ENCODE data around the gene KRTAP10-9.
A peak's percentile ranks its signal among the peaks of the same experiment; 100 is the strongest.
"Not testable (repeated sequence)": the region's sequence is repeated elsewhere in the genome, so short reads cannot be mapped to it uniquely, and the experiment has no call there.

Gene KRTAP10-9

GRCh38 chr21:44640761-44641160 is 13.9 kb downstream of the KRTAP10-9 start:
- Histone ChIP-seq H3K27me3 (no peaks in the 10 kb centered on the region), H3K4me1 (no peaks in the 10 kb centered on the region), H3K9ac (no peak overlapping the region), H3K9me3 (replicated peaks in 1 of 11) (peaks cover 59 to 65% (median 60%) of the 10 kb centered on the region in 11 experiments), H3K4me3 (no peak overlapping the region), H3K36me3 (no peaks in the 10 kb centered on the region), H4K20me1 (no peaks in the 10 kb centered on the region), H3K4me2 (no peak overlapping the region), H3K27ac (no peak overlapping the region)
- TF ChIP-seq Cebpa-rat (IDR thresholded peaks at IDR 0.05) = no peak

GRCh38 chr21:44643741-44644310 is 16.9 kb downstream of the KRTAP10-9 start:
- Histone ChIP-seq H3K4me2 (no peak overlapping the region), H3K27ac (no peak overlapping the region), H4K20me1 (no peaks in the 10 kb centered on the region), H3K4me3 (0 out of 20 replicates have a peak overlapping the region, but pooled peaks of 1 of the 10 experiments have one; percentile 11), H3K4me1 (peaks cover 0 to 20% (median 13%) of the 10 kb centered on the region in 10 experiments; a peak in 17 of 20 replicates), H3K9me3 (replicated peaks in 1 of 11) (peaks cover 59 to 66% (median 61%) of the 10 kb centered on the region in 11 experiments), H3K9ac (no peak overlapping the region), H3K27me3 (no peaks in the 10 kb centered on the region), H3K36me3 (no peaks in the 10 kb centered on the region)
- TF ChIP-seq Cebpa-rat (IDR thresholded peaks at IDR 0.05) = no peak

- Histone ChIP-seq H3K27ac (no peak overlapping the region), H3K4me2 (no peak overlapping the region), H3K4me1 (peaks cover 0 to 28% (median 22%) of the 10 kb centered on the region in 10 experiments; a peak in 17 of 20 replicates), H3K9me3 (replicated peaks in 1 of 11) (peaks cover 58 to 67% (median 61%) of the 10 kb centered on the region in 11 experiments), H3K4me3 (peak overlapping the region in 1 of 10 experiments; percentile 7; a peak in 1 of 20 replicates), H4K20me1 (no peaks in the 10 kb centered on the region), H3K9ac (no peak overlapping the region), H3K27me3 (no peaks in the 10 kb centered on the region), H3K36me3 (no peaks in the 10 kb centered on the region)
- TF ChIP-seq Cebpa-rat (IDR thresholded peaks at IDR 0.05) = no peak
Measured at GRCh38 chr21:44644878-44645277, 18.0 kb downstream of the KRTAP10-9 start.

GRCh38 chr21:44646366-44647221 is 19.7 kb downstream of the KRTAP10-9 start, which contains the start of gene KRTAP10-11:
TSS of gene KRTAP10-11 (plus strand) at chr21:44646414. CDS start at chr21:44646459, 45 bp downstream.
- Histone ChIP-seq H3K4me1 (peaks cover 0 to 42% (median 31%) of the 10 kb centered on the region in 10 experiments; a peak in 17 of 20 replicates), H3K9me3 (replicated peaks in 1 of 11) (peaks cover 44 to 66% (median 55%) of the 10 kb centered on the region in 11 experiments), H3K4me2 (peak within 1 kb of the TSS in 6 of 11 experiments; percentile 0 to 43 (median 19); a peak in 3 of 22 replicates), H3K4me3 (peak within 1 kb of the TSS in 1 of 10 experiments; percentile 7; a peak in 1 of 20 replicates)
- H3K9ac ChIP-seq, H3K36me3 ChIP-seq, H3K27ac ChIP-seq, H4K20me1 ChIP-seq, H3K27me3 ChIP-seq: not testable (repeated sequence)

GRCh38 chr21:44647222-44647552 is 20.3 kb downstream of the KRTAP10-9 start:
- Histone ChIP-seq H3K9me3 (replicated peaks in 1 of 11) (peaks cover 40 to 66% (median 55%) of the 10 kb centered on the region in 11 experiments), H3K9ac (no peak overlapping the region), H3K4me2 (peak overlapping the region in 6 of 11 experiments; percentile 0 to 43 (median 19); a peak in 4 of 22 replicates), H3K27ac (no peak overlapping the region), H3K4me3 (no peak overlapping the region), H3K36me3 (no peaks in the 10 kb centered on the region), H3K27me3 (no peaks in the 10 kb centered on the region), H4K20me1 (no peaks in the 10 kb centered on the region), H3K4me1 (peaks cover 0 to 44% (median 31%) of the 10 kb centered on the region in 10 experiments; a peak in 17 of 20 replicates)
- TF ChIP-seq Cebpa-rat (IDR thresholded peaks at IDR 0.05) = no peak

- H4K20me1 ChIP-seq = no peaks in the 10 kb centered on the region
- no peak for TF ChIP-seq Cebpa-rat (IDR thresholded peaks at IDR 0.05)
- no peaks in the 10 kb centered on the region for H3K36me3 ChIP-seq
- H3K27ac ChIP-seq = no peak overlapping the region
- peaks cover 31 to 66% (median 54%) of the 10 kb centered on the region in 11 experiments for H3K9me3 ChIP-seq (replicated peaks in 1 of 11)
- no peak overlapping the region for H3K9ac ChIP-seq
- no peaks in the 10 kb centered on the region for H3K27me3 ChIP-seq
- peaks cover 0 to 59% (median 41%) of the 10 kb centered on the region in 10 experiments; a peak in 17 of 20 replicates for H3K4me1 ChIP-seq
- H3K4me2 ChIP-seq = peak overlapping the region; percentile 10 to 66 (median 40); a peak in 17 of 22 replicates
- H3K4me3 ChIP-seq = no peak overlapping the region
Measured at GRCh38 chr21:44648557-44649311, 21.8 kb downstream of the KRTAP10-9 start.

- TF ChIP-seq Cebpa-rat (IDR thresholded peaks at IDR 0.05) = no peak
Measured at GRCh38 chr21:44649521-44650100, 22.7 kb downstream of the KRTAP10-9 start.

GRCh38 chr21:44650265-44650972 is 23.5 kb downstream of the KRTAP10-9 start:
- no peak overlapping the region for H3K9ac ChIP-seq
- no peak overlapping the region for H3K27ac ChIP-seq
- TF ChIP-seq Cebpa-rat (IDR thresholded peaks at IDR 0.05) = no peak
- peaks cover 0 to 72% (median 53%) of the 10 kb centered on the region in 10 experiments; a peak in 17 of 20 replicates for H3K4me1 ChIP-seq
- no peaks in the 10 kb centered on the region for H3K27me3 ChIP-seq
- H3K4me2 ChIP-seq = peak overlapping the region in 7 of 11 experiments; percentile 15 to 45 (median 20); a peak in 9 of 22 replicates
- H4K20me1 ChIP-seq = no peaks in the 10 kb centered on the region
- no peak overlapping the region for H3K4me3 ChIP-seq
- H3K9me3 ChIP-seq (replicated peaks in 1 of 11) = peaks cover 19 to 66% (median 52%) of the 10 kb centered on the region in 11 experiments
- no peaks in the 10 kb centered on the region for H3K36me3 ChIP-seq

More at GRCh38 chr21:44649521-44650100, 22.7 kb downstream of the KRTAP10-9 start:
- Histone ChIP-seq H3K9ac (no peak overlapping the region), H3K27me3 (no peaks in the 10 kb centered on the region), H3K4me1 (peaks cover 0 to 68% (median 50%) of the 10 kb centered on the region in 10 experiments; a peak in 17 of 20 replicates), H3K4me2 (peak overlapping the region in 9 of 11 experiments; percentile 10 to 66 (median 41); a peak in 14 of 22 replicates), H4K20me1 (no peaks in the 10 kb centered on the region), H3K9me3 (replicated peaks in 1 of 11) (peaks cover 27 to 66% (median 54%) of the 10 kb centered on the region in 11 experiments), H3K4me3 (no peak overlapping the region), H3K36me3 (no peaks in the 10 kb centered on the region), H3K27ac (no peak overlapping the region)

Data from BLaER1 treated with 17β-estradiol and CSF1 and Interleukin-3, amounts not matched to agents 10 nM and 100 nM (cell line).